CD4-positive, alpha-beta T cell treated with Interleukin-15 for 4 hours (primary cell): ENCODE data around the gene KLHL25.

Source experiments
- DNase-seq: peaks from one replicate; pipeline ENCODE4 v3.0.0-alpha.2; 2020; ENCODE audit warnings: low spot score

The KLHL25 gene

DNA sequence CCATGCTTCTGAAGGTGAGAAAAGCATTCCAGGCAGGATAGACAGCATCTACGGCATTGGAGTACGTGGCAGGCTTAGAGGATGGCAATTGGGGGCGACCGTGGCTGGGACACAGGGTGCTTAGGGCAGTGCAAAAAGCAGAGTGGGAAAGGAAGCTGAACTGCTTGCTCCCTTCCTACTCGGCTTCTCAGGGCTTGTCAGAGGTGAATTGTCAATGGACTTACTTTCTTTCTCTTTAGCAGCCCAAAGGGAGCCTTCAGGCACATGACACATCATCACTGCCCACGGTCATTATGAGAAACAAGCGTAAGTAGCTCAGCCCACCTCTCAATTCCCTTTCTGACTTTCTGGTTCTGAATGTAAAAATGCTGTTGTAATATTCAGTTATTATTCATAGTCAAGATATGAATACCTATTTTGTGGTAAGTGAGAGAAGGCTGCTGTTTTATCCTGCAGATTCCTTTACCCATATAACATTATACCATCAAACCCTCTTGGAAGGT, 84.3 kb downstream of the KLHL25 start:
- DNase-seq = no peak
